Stimulated activated CD8-positive, alpha-beta memory T cell treated with anti-CD3 and anti-CD28 coated beads, Interleukin-4, amount 100 ng/mL, for 4 hours (primary cell): ENCODE measurements around the gene OR2A42.
"Not testable (repeated sequence)": the region's sequence is repeated elsewhere in the genome, so short reads cannot be mapped to it uniquely, and the experiment has no call there.

Experiments used
- DNase-seq, 2 donors: peaks; one replicate each; pipeline ENCODE4 v3.0.0-alpha.2; 2020; ENCODE audit warnings: low read depth in 2 of 2, low spot score in 1 of 2

OR2A42 gene

GRCh38 chr7:144223675-144224074 lies 15.7 kb downstream of the OR2A42 start:
- DNase-seq, result not testable (repeated sequence)

- not testable (repeated sequence) for DNase-seq
Measured at GRCh38 chr7:144220531-144220930, 18.9 kb downstream of the OR2A42 start.

- DNase-seq, result not testable (repeated sequence)
Measured at GRCh38 chr7:144219149-144219548, 20.3 kb downstream of the OR2A42 start.

- DNase-seq, result not testable (repeated sequence)
Measured at GRCh38 chr7:144218581-144218980, 20.8 kb downstream of the OR2A42 start.

GRCh38 chr7:144217200-144217599 lies 22.2 kb downstream of the OR2A42 start:
- DNase-seq, result not testable (repeated sequence)

GRCh38 chr7:144205306-144205705 lies 34.1 kb downstream of the OR2A42 start:
- not testable (repeated sequence) for DNase-seq

GRCh38 chr7:144203086-144203485 lies 36.3 kb downstream of the OR2A42 start:
- DNase-seq, result not testable (repeated sequence)

- DNase-seq, result not testable (repeated sequence)
Measured at GRCh38 chr7:144201978-144202377, 37.4 kb downstream of the OR2A42 start.

GRCh38 chr7:144198934-144199333 lies 40.5 kb downstream of the OR2A42 start:
- not testable (repeated sequence) for DNase-seq

GRCh38 chr7:144195212-144195872 lies 44.1 kb downstream of the OR2A42 start, which contains the start of gene ARHGEF35:
Gene ARHGEF35 (minus strand): TSS chr7:144195833. CDS start chr7:144188383, 7,450 bp downstream.
- DNase-seq, result not testable (repeated sequence)

- DNase-seq, result not testable (repeated sequence)
Measured at GRCh38 chr7:144194453-144194852, 45.0 kb downstream of the OR2A42 start.

GRCh38 chr7:144193782-144194181 lies 45.6 kb downstream of the OR2A42 start:
- DNase-seq, result not testable (repeated sequence)

GRCh38 chr7:144188578-144189171 lies 50.7 kb downstream of the OR2A42 start:
- DNase-seq, result not testable (repeated sequence)

GRCh38 chr7:144187848-144188247 lies 51.6 kb downstream of the OR2A42 start:
- DNase-seq, result not testable (repeated sequence)

- DNase-seq, result not testable (repeated sequence)
Measured at GRCh38 chr7:144183166-144183565, 56.2 kb downstream of the OR2A42 start, which contains the start of gene CTAGE4. Gene CTAGE4 (plus strand): TSS chr7:144183466. CDS start chr7:144183504, 38 bp downstream.

- not testable (repeated sequence) for DNase-seq
Measured at GRCh38 chr7:144179165-144179479, 60.3 kb downstream of the OR2A42 start.

- DNase-seq, result not testable (repeated sequence)
Measured at GRCh38 chr7:144178380-144179164, 60.8 kb downstream of the OR2A42 start.
